GM18498 (cell line): ENCODE measurements around the gene OBSCN.

Experiments used
- ATAC-seq: cut with Tn5 transposase; IDR thresholded peaks from one replicate; pipeline ENCODE4 v1.9.1; 2021; ENCODE audit warnings: mild to moderate bottlenecking, moderate library complexity; ENCODE audit not compliant: unreplicated experiment

The OBSCN gene

DNA sequence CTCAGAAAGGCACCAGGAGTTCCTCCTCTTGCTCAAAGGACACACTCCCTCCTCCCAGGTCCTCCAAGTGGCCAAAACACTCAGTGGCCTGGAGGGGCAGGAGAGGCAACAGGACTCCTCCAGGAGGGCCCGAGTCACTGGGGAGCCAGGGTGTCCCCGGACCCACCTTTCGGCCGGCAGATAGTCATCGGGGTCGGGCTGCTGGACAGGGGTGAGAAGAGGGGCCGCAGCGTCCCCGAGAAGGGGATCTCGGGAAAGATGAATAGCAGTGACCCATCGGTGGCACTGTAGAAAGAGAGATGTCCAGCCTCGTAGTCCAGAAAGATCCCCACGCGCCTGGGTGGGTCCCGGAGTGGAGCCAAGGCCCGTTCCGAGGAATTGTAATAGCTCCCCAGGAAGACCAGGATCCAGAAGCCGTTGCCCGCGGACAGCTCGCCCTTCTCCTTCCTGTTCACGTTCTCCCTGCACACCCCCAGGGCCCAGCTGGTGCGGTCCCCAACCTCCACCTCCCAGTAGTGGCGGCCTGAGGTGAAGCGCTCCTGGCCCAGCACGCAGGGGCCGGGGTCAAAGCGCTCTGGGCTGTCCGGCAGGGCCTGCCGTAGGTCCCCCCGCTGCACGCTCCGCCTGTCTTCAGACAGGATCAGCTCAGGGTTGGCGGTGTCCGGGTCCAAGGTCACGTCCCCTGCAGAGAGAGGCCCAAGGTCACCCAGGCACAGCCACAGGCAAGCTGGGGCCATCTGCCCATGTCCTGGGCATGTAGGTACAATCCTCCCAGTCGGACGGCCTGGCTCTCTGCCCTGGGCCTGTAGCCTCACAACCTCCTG is 186.9 kb downstream of the OBSCN start:
- no peak for ATAC-seq

GRCh38 chr1:228396770-228397662 is 189.2 kb downstream of the OBSCN start:
- no peak for ATAC-seq

- no peak for ATAC-seq
These were observed 190.1 kb downstream of the OBSCN start for GRCh38 chr1:228397966-228398365.

- no peak for ATAC-seq
These were observed 191.1 kb downstream of the OBSCN start for GRCh38 chr1:228398741-228399461.

- ATAC-seq = no peak
These were observed 191.8 kb downstream of the OBSCN start for GRCh38 chr1:228399531-228400236.

- no peak for ATAC-seq
These were observed 192.4 kb downstream of the OBSCN start for GRCh38 chr1:228400237-228400651.

DNA sequence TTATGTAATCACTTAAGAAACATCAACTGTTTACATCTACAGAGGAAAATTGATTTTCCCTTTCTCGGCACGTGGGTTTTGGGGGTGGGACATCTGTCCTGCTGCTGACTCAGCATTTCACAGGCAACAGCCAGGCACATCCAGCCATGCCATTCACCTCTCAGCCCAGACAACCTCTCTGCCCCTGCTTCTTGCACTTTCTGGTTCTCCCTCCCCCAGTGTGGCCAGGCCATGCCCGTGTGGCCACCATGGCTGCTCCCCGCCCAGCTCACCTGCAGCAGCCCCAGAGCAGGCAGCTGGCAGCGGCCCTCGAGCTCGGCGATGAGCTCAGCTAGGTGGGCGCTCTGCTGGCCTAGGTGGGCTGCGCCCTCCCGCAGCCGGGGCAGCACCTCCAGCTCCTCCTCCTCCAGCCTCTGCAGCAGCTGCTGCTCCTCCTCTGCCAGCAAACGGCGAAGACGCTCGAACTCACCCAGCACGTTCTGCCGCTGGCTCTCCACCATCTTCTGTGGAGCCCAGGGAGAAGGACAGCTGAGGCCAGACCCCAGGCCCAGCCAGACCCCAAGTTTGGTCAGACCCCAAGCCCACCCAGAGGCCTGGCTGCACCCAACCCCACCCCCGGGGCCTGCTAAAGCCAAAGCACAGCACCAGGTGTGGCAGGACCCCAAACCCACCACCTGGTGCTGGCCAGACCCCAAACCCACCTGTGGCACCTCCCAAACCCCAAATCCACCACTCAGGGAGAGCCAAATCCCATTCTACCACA is 193.0 kb downstream of the OBSCN start:
- ATAC-seq = no peak

DNA sequence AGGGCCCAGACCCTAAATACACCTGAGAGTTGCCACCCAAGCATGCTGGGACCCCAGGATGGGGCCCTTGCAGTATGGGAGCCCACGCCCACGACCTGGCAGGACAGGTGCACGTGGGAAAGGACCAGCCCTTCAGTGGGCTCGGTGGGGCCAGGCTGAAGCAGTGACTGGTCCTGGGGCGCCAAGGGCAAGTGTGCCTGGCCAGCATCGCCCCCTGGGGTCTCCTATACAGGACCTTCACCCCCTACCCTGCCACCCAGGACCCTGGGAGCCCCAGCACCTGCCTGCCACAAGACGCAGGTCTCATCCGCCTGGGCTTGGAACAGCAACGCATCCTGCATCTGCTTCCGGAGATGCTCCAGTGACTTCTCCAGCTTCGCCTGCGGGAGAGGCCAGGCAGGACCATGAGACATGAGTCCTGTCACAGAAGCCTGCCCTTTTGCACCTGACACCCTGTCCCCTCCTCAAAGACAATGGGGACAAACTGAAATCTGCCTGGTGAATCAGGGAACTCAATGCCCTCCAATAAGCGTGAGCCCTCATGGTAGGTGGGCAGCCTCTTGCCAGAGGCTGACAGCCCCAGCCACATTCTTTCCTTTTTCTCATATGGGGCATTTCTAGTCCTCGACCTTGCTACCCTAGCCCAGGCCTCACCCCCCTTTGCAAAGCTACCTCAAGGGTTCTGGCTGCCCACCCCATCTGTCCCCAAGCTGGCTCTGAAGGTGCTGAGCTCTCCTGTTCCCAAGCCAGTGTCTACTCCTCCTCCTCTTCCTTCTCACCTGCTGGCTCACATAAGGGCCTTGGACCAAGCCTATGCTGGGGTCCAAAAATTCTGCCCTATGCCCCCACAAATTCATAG is 194.2 kb downstream of the OBSCN start:
- no peak for ATAC-seq

- ATAC-seq = no peak
These were observed 194.8 kb downstream of the OBSCN start for GRCh38 chr1:228402641-228403025.

DNA sequence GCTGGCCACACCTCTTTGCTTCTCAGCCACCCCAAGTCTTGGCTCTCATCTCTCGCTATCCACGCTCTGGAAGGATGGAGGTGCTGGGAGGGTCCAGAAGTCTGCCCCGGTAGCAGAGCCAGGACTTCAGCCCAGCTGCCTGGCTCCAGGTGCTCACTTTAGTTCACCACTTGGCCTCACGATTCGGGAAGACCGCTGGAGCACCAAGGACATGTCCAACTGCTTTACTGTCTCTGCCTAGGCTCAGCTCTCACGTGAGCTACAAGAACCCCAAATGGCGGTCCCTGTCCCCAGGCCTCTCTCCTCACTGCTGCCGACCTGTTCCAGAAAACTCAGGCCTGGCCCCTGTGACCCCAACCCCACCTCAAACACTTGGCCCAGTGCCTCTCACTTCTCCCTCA is 195.4 kb downstream of the OBSCN start:
- ATAC-seq = no peak

GRCh38 chr1:228404107-228404720 is 196.4 kb downstream of the OBSCN start:
- ATAC-seq = no peak

GRCh38 chr1:228405200-228405978 is 197.5 kb downstream of the OBSCN start:
- ATAC-seq = no peak

DNA sequence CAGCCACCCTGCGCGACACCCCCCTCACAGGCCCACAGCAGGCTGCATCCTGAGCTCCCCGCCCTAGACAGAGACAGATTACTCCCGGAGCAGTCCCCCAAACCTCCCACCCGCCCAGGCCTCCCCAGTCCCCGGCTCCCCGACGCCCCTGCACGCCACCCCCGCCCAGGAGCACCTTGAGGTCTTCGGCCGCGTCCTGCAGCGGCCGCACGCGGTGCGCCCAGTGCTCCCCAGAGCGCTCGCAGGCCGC is 198.1 kb downstream of the OBSCN start:
- no peak for ATAC-seq

- no peak for ATAC-seq
These were observed 199.5 kb downstream of the OBSCN start for GRCh38 chr1:228407106-228408040.

DNA sequence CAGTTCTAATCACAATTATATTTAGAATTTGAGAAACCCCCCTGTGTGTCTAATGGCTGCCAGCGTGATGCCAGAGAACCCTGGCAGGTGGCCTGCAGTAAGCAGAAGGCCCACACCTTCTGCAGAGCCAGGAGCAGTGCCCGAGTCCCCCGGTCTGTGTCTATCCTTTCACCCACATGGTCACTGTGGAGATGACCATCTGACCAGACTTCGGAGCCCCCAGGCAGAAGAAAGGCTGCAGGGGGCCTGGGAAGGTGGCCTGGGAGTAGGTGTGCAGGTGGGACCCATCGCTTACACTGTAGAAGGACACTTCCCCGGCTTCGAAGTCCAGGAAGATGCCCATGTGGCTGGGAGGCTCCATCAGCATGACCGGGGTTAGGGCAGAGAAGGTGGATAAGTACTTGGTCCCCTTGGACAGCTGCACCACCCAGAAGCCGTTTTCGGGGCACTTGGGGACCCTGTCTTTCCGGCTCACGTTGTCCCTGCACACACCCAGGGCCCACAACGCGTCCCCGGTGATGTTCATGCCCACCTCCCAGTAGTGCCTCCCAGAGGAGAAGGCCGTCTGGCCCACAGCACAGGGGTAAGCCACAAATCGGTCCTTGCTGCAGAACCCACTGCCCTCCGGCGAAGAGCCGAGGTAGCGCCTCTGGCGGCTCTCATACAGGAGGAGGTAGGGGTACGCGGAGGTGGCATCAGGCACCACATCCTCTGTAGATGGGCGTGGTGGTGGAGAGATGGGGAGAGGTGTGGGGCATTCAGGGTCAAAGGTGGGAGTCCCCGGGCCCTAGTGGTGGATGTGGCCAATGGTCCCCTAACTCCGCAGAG is 200.4 kb downstream of the OBSCN start:
- no peak for ATAC-seq
